Renal cortical epithelial cell (primary cell): ENCODE data around the gene CNN2. TPM values are rescaled to one million over a fixed set of nuclear protein-coding genes. Genes with fewer than 3 reads are reported as not detected.

ENCODE experiments used
- DNase-seq: peaks from one replicate; pipeline ENCODE4 v3.0.0-alpha.2; 2011; ENCODE audit warnings: low read depth
- total RNA-seq: library from RNA; depleted of rRNA; stranded (reverse); fragments of >200 nt; gene quantifications from 2 replicates; pipeline ENCODE4 v1.2.3, GENCODE V29; 2014

Gene CNN2
- total RNA-seq, 1 donor from 2014 or later: 501 TPM

GRCh38 chr19:1064661-1065605 lies 38.5 kb downstream of the CNN2 start:
- no peak for DNase-seq

- peak; percentile 19 for DNase-seq
These were observed 39.2 kb downstream of the CNN2 start for GRCh38 chr19:1065606-1066109.

- DNase-seq: no peak
These were observed 39.9 kb downstream of the CNN2 start for GRCh38 chr19:1066251-1066747.

- DNase-seq: no peak
These were observed 40.4 kb downstream of the CNN2 start, which contains the start of gene ARHGAP45 for GRCh38 chr19:1066748-1067340. TSS of gene ARHGAP45 (plus strand) at chr19:1067167. CDS start at chr19:1067406, 239 bp downstream.

GRCh38 chr19:1067341-1067957 lies 41.0 kb downstream of the CNN2 start:
- DNase-seq: no peak

- DNase-seq: no peak
These were observed 41.9 kb downstream of the CNN2 start for GRCh38 chr19:1068009-1069001.

- DNase-seq: no peak
These were observed 42.8 kb downstream of the CNN2 start for GRCh38 chr19:1069009-1069779.

- no peak for DNase-seq
These were observed 44.1 kb downstream of the CNN2 start for GRCh38 chr19:1070576-1070930.

- no peak for DNase-seq
These were observed 44.8 kb downstream of the CNN2 start for GRCh38 chr19:1070931-1071791.

- DNase-seq: no peak
These were observed 46.1 kb downstream of the CNN2 start for GRCh38 chr19:1072371-1073015.

GRCh38 chr19:1073063-1073955 lies 46.9 kb downstream of the CNN2 start:
- no peak for DNase-seq

- no peak for DNase-seq
These were observed 47.6 kb downstream of the CNN2 start for GRCh38 chr19:1073956-1074517.

GRCh38 chr19:1074544-1075283 lies 48.3 kb downstream of the CNN2 start:
- DNase-seq: no peak

- no peak for DNase-seq
These were observed 49.6 kb downstream of the CNN2 start for GRCh38 chr19:1076046-1076386.

- DNase-seq: no peak
These were observed 50.5 kb downstream of the CNN2 start for GRCh38 chr19:1076951-1077350.

- DNase-seq: no peak
These were observed 53.2 kb downstream of the CNN2 start for GRCh38 chr19:1079566-1080111.
